Activated CD4-positive, CD25-positive, alpha-beta regulatory T cell treated with anti-CD3 and anti-CD28 coated beads, Interleukin-2, amount 50 U/mL, for 24 hours (primary cell): ENCODE measurements around the gene KRT77.

Source experiments
- ATAC-seq, 2 donors: fragments of 150-1000 bp; cut with Tn5 transposase; one replicate each; pipeline ENCODE4 v1.10.0; 2021; ENCODE audit warnings: mild to moderate bottlenecking in 1 of 2, moderate library complexity in 1 of 2

The KRT77 gene

DNA sequence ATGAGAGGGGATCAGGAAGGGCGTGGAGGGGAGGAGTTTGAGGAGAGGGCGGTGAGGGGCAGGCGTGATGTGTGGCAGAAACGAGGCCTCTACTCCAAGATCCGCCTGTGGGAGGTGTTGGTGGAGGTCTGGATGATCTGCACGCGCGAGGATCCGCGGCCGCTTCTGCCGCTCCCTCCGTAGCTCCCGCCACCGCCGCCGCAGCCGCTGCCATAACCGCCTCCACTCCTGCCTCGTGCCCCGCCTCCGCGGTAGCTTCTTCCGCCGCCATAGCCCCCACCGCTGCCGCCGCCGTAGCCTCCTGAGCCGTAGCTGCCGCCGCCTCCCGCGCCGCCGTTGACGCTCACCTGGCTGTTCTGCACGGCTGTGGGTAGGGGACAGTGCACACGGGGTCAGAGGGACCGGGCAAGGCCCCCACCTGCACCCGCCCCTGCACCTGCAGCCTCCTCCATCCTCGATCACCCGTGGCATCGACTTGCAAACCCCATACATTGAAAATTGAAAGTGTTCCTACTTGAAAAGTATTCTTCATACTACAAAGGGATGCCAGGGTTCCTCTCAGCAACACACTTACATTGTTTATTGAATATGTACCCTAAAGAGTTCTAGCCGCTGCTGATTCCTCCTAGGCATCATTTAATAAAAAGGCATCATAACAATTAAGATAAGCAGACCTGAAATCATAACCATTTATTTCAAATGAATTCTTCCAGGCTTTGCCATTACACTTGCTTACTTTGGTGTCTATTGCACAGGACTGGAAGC lies 12.1 kb downstream of the KRT77 start:
- ATAC-seq: peak; percentile 58 to 64

DNA sequence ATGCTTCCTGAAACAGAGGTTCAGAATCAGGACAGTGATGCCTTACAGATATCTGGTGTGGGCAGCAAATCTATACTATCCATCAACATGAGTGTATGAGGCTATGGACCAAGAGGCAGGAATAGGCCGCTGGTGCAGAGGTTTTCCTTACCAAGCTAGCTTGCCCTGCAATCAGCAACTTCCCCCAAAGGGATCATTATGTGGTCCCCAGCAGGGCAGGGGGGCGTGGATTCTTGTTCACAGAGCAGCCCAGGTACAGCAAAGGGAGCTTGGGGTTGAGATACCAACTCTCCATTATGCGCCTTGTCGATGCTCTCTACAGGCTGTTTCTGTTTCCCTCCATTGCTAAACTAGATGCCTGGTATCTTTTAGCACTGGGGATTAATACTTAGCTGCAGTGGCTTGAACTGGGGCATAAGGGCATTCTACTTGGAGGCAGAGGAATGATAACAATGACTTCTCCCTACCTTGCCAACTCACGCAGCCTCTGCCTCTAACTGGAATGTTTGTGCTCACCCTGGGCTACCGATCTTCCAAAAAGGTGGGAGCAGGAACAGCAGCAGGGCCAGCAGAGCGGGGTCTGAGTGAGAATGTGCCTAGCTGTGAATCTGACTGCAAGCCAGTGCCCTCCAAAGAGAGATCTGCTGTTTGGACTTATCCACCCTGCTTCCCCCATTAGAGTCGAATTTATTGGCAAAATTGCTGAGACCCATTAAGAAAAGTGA lies 12.8 kb downstream of the KRT77 start:
- no peak for ATAC-seq

DNA sequence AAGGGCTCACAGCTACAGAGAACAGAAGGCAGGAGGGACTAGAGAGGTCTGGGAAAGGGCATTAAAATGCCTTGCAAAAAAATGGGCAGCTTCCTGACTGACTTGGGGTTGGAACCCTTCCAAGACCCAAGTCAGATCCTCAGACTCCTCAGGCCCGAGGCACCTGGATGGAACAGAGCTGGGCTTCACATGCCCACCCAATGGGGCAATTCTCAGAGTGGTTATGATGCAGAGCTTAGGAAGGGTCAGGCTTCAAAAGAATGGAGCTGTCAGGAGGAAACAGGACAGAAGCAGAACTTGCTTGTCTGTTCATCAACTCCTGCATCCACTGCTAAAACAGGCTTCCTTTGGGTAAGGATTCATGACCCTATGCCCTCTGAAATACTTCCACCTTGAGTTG lies 13.4 kb downstream of the KRT77 start:
- no peak for ATAC-seq

- no peak for ATAC-seq
These were observed 14.1 kb downstream of the KRT77 start for GRCh38 chr12:52689239-52689638.

- no peak for ATAC-seq
These were observed 14.8 kb downstream of the KRT77 start for GRCh38 chr12:52688481-52688880.

GRCh38 chr12:52687497-52688385 lies 15.6 kb downstream of the KRT77 start:
- no peak for ATAC-seq

GRCh38 chr12:52686756-52687487 lies 16.4 kb downstream of the KRT77 start:
- no peak for ATAC-seq

- ATAC-seq: no peak
These were observed 17.3 kb downstream of the KRT77 start for GRCh38 chr12:52686063-52686462.

DNA sequence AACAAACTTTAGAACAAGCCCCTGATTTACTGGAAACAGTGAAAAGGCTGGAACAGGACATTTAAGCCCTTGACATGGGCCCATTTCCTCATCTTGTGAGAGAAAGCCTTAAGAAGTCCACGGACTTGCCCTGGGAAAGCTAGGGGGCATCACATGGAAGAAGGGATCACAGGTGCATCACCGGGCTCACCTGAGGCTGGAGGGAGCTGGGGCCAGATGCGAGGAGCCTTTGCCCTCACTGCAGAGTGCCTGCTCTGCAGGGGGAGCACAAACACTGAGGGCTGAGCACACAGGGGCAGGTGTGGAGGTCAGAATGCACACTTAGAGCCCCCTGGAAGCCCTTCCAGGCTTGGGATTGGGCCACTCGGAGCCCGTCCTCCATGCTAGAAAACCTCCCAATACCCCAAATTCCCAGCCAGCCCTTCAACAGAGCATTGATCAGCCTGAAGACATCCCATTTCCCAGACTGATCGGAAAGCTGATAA lies 17.9 kb downstream of the KRT77 start:
- ATAC-seq: no peak

DNA sequence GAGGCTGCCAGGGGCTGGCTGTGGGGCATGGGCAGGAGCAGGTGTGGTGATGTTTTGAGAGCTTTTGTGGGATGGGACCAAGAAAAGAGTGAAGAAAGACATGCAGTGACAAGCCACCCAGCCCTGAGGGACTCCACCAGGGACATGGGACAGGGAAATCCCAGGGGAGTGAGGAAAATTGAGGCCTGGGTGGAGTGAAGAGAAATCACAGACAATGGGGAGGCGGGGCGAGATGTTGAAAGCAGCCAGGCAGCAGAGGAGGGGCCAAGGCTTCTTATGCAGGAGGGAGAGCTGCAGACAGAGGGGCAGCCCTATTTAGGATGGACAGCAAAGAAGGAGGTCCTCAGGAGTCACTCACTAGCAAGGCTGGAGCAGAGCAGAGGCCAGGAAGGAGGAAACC lies 18.9 kb downstream of the KRT77 start:
- no peak for ATAC-seq

- ATAC-seq: no peak
These were observed 19.6 kb downstream of the KRT77 start for GRCh38 chr12:52683575-52684300.

- no peak for ATAC-seq
These were observed 20.3 kb downstream of the KRT77 start for GRCh38 chr12:52682938-52683574.

DNA sequence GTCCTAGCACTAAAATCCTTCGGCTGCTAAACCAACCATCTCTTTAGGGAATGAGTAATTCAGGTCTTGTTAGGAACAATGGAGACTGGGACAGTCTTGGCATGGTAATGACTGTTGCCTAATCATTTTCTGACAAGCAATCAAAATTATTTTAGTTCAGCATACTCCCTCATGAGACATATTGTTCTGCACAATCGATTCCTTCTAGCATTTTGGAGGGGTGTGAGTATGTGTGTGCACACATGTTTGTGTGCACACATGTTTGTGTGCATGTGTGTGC lies 21.0 kb downstream of the KRT77 start:
- no peak for ATAC-seq

GRCh38 chr12:52681526-52682380 lies 21.6 kb downstream of the KRT77 start:
- ATAC-seq: no peak

GRCh38 chr12:52680363-52680762 lies 23.0 kb downstream of the KRT77 start, which contains the start of gene KRT1:
Gene KRT1, minus strand, starts transcription at chr12:52680407. Its CDS starts 59 bp downstream, at chr12:52680348.
- no peak for ATAC-seq

GRCh38 chr12:52679875-52680274 lies 23.4 kb downstream of the KRT77 start:
- no peak for ATAC-seq

DNA sequence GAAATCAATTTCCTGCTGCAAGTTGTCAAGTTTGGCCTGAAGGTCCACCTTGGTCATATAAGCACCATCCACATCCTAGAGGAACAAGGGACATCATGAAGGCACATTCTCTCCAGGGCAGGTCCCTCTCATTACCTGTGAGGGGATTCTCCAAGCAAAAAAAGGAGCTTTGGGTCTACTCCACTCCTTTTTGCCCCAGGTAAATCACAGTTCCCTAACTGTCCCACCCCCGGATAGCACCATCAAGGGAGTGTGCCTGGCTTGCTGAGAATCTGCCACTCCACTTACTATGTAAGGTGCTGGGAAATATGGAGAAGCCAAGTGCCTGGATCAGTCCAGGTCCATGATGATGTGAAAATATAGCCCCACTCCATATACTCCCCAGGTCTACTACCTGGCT lies 25.7 kb downstream of the KRT77 start:
- ATAC-seq: no peak

DNA sequence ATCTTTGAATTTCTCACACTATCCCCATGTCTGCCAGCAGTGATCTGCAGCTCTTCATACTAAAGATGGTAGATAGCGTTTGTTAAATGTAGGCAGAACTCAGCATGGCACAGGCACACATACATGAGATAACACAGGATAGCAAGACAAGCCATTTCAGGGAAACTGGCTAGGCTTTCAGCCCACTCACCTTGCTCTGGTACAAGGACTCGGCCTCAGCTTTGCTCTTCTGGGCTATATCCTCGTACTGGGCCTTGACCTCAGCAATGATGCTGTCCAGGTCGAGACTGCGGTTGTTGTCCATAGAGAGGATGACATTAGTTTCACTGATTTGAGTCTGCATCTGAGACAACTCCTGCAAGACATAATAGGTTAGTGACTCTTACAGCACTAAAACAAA lies 26.2 kb downstream of the KRT77 start:
- no peak for ATAC-seq

DNA sequence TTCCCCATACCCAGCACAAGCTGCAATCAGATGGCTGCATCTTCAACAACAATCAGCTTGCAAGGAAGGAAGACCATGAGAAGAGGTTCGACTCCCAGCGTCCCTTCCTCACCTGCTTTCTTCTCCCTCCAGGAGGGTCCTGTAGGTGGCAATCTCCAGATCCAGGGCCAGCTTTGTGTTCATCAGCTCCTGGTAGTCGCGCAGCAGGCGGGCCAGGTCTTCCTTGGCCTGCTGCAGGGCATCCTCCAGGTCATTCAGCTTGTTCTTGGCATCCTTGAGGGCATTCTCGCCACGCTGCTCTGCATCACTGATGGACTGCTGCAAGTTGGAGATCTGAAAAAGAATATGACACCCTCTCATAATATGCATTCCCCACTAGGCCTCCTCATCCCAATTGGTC lies 27.2 kb downstream of the KRT77 start:
- no peak for ATAC-seq

DNA sequence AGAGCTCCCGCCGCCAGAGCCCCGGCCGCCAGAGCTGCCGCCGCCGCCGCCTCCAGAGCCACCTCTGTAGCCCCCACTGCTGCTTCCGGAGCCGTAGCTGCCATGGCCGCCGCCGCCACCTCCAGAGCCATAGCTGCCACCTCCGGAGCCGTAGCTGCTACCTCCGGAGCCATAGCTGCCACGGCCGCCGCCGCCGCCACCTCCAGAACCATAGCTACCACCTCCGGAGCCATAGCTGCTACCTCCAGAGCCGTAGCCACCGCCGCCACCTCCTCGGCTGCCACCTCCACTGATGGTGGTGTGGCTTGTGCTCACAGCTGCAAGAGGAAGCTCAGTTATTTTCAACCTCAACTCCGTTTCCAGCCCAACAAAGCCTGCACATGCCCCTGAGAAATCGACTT lies 28.0 kb downstream of the KRT77 start:
- no peak for ATAC-seq

DNA sequence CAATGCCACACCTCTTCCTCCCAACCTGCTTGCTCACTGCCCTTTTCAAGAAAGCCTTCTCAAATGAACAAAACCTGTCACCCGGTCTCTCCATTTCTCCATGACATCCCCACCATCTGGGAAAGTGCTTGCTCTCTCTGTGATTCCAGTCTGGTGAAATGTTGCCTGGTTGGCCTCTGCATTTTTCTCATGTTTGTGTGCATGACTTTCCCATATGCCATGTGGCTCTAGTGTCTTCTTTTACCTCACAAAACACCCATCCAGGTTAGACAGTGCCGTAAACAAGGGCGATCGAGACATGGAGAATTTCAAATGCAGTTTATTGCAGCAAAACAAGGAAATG lies 28.9 kb downstream of the KRT77 start:
- no peak for ATAC-seq
